8988T (cell line): ENCODE results near the gene AATK.

Experiments used
- DNase-seq: peaks from one replicate; pipeline ENCODE4 v3.0.0; 2011

AATK gene

GRCh38 chr17:81166033-81166492, at the start of gene AATK:
Gene AATK, minus strand, starts transcription at chr17:81166221. Its CDS starts 229 bp downstream, at chr17:81165992.
- no peak for DNase-seq

GRCh38 chr17:81213978-81214377, 48.0 kb upstream of the AATK start:
- no peak for DNase-seq

GRCh38 chr17:81212365-81212764, 46.3 kb upstream of the AATK start:
- DNase-seq = no peak

GRCh38 chr17:81210868-81211267, 44.8 kb upstream of the AATK start:
- no peak for DNase-seq

- DNase-seq = no peak
Measured at GRCh38 chr17:81210466-81210865, 44.4 kb upstream of the AATK start.

- no peak for DNase-seq
Measured at GRCh38 chr17:81209141-81209540, 43.1 kb upstream of the AATK start.

GRCh38 chr17:81208651-81209050, 42.6 kb upstream of the AATK start:
- no peak for DNase-seq

GRCh38 chr17:81207610-81208581, 41.9 kb upstream of the AATK start:
- no peak for DNase-seq

GRCh38 chr17:81206657-81207056, 40.6 kb upstream of the AATK start:
- no peak for DNase-seq

GRCh38 chr17:81206166-81206565, 40.1 kb upstream of the AATK start:
- DNase-seq = no peak

GRCh38 chr17:81204578-81204977, 38.6 kb upstream of the AATK start:
- no peak for DNase-seq

GRCh38 chr17:81203136-81203535, 37.1 kb upstream of the AATK start:
- DNase-seq = no peak

- DNase-seq = no peak
Measured at GRCh38 chr17:81202318-81202717, 36.3 kb upstream of the AATK start.

GRCh38 chr17:81200695-81201580, 34.9 kb upstream of the AATK start:
- peak; percentile 91 for DNase-seq

- DNase-seq = no peak
Measured at GRCh38 chr17:81200201-81200600, 34.2 kb upstream of the AATK start.

- DNase-seq = no peak
Measured at GRCh38 chr17:81199482-81199830, 33.4 kb upstream of the AATK start.

GRCh38 chr17:81198826-81199481, 32.9 kb upstream of the AATK start:
- DNase-seq = no peak

- DNase-seq = no peak
Measured at GRCh38 chr17:81197831-81198490, 31.9 kb upstream of the AATK start.

GRCh38 chr17:81197409-81197795, 31.4 kb upstream of the AATK start:
- DNase-seq = no peak

GRCh38 chr17:81196505-81197408, 30.7 kb upstream of the AATK start:
- DNase-seq = no peak

GRCh38 chr17:81195941-81196495, 30.0 kb upstream of the AATK start:
- no peak for DNase-seq
